Measurements from ENCODE around the gene OSBPL9.
"Not testable (repeated sequence)": the region's sequence is repeated elsewhere in the genome, so short reads cannot be mapped to it uniquely, and the experiment has no call there.

OSBPL9 gene

GRCh38 chr1:51644533-51645197 is 27.8 kb downstream of the OSBPL9 start:
- peak; percentile 85 for DNase-seq (ENCODE audit: low read depth)
- no peak for TF ChIP-seq CTCF (conservative IDR thresholded peaks at IDR 0.05; ENCODE audit: low read length)
- no peak overlapping the region for H3K4me3 ChIP-seq (ENCODE audit: low read length)

GRCh38 chr1:51646592-51646991 is 29.7 kb downstream of the OSBPL9 start:
- DNase-seq (ENCODE audit: low read depth); H3K4me3 ChIP-seq (ENCODE audit: low read length): not testable (repeated sequence)

GRCh38 chr1:51648180-51649109 is 31.6 kb downstream of the OSBPL9 start:
- H3K4me3 ChIP-seq (ENCODE audit: low read length) = no peak overlapping the region
- DNase-seq (ENCODE audit: low read depth) = peak; percentile 59

GRCh38 chr1:51649593-51650091 is 32.8 kb downstream of the OSBPL9 start:
- H3K4me3 ChIP-seq (ENCODE audit: low read length) = no peak overlapping the region
- TF ChIP-seq CTCF (conservative IDR thresholded peaks at IDR 0.05; ENCODE audit: low read length) = no peak
- no peak for DNase-seq (ENCODE audit: low read depth)

More at GRCh38 chr1:51648180-51649109, 31.6 kb downstream of the OSBPL9 start:
- no peak for TF ChIP-seq CTCF (conservative IDR thresholded peaks at IDR 0.05; ENCODE audit: low read length)

GRCh38 chr1:51650198-51650597 is 33.3 kb downstream of the OSBPL9 start:
- H3K4me3 ChIP-seq (ENCODE audit: low read length) = no peak overlapping the region
- DNase-seq (ENCODE audit: low read depth) = no peak
- no peak for TF ChIP-seq CTCF (conservative IDR thresholded peaks at IDR 0.05; ENCODE audit: low read length)

- no peak overlapping the region for H3K4me3 ChIP-seq (ENCODE audit: low read length)
- no peak for DNase-seq (ENCODE audit: low read depth)
- TF ChIP-seq CTCF (conservative IDR thresholded peaks at IDR 0.05; ENCODE audit: low read length) = no peak
Observed at GRCh38 chr1:51651552-51651942, 34.7 kb downstream of the OSBPL9 start.

- no peak for TF ChIP-seq CTCF (conservative IDR thresholded peaks at IDR 0.05; ENCODE audit: low read length)
Observed at GRCh38 chr1:51652599-51652998, 35.7 kb downstream of the OSBPL9 start.

More at GRCh38 chr1:51652599-51652998, 35.7 kb downstream of the OSBPL9 start:
- no peak overlapping the region for H3K4me3 ChIP-seq (ENCODE audit: low read length)
- DNase-seq (ENCODE audit: low read depth) = no peak

Data from AG10803 (cell line).